Nucleus accumbens (tissue), 56 donors: ENCODE data around the gene OLIG2.

Experiments used
- DNase-seq, 56 donors: peaks; one replicate each; lab custom pipeline; 2025; lab: John Stamatoyannopoulos, UW

OLIG2 gene

GRCh38 chr21:33019516-33019884 is 6.2 kb upstream of the OLIG2 start:
- DNase-seq = no peak

- DNase-seq = peak in 1 of 56 donors; percentile 16
These were observed 5.7 kb upstream of the OLIG2 start for GRCh38 chr21:33019885-33020557.

- no peak for DNase-seq
These were observed 5.1 kb upstream of the OLIG2 start for GRCh38 chr21:33020558-33021100.

GRCh38 chr21:33021150-33021549 is 4.6 kb upstream of the OLIG2 start:
- no peak for DNase-seq

- no peak for DNase-seq
These were observed 4.1 kb upstream of the OLIG2 start for GRCh38 chr21:33021667-33022066.

GRCh38 chr21:33022489-33022827 is 3.3 kb upstream of the OLIG2 start:
- DNase-seq = peak in 2 of 56 donors; percentile 46 to 62

- DNase-seq = peak in 22 of 56 donors; percentile 13 to 74 (median 42)
These were observed 2.7 kb upstream of the OLIG2 start for GRCh38 chr21:33022828-33023573.

GRCh38 chr21:33023574-33024200 is 2.0 kb upstream of the OLIG2 start:
- peak in 33 of 56 donors; percentile 11 to 68 (median 41) for DNase-seq

GRCh38 chr21:33024201-33025103 is 1.3 kb upstream of the OLIG2 start:
- peak in 1 of 56 donors; percentile 43 for DNase-seq

- peak in 43 of 56 donors; percentile 17 to 84 (median 64) for DNase-seq
These were observed 638 bp upstream of the OLIG2 start for GRCh38 chr21:33025106-33025488.

- DNase-seq = peak in 2 of 56 donors; percentile 51 to 60
These were observed 716 bp downstream of the OLIG2 start for GRCh38 chr21:33026443-33026858.

GRCh38 chr21:33026878-33027400 is 1.2 kb downstream of the OLIG2 start:
- DNase-seq = peak in 12 of 56 donors; percentile 14 to 56 (median 33)

GRCh38 chr21:33027401-33028286 is 1.9 kb downstream of the OLIG2 start:
- peak in 2 of 56 donors; percentile 24 to 27 for DNase-seq

GRCh38 chr21:33028287-33028670 is 2.5 kb downstream of the OLIG2 start:
- peak in 1 of 56 donors; percentile 30 for DNase-seq

GRCh38 chr21:33028773-33029384 is 3.1 kb downstream of the OLIG2 start:
- peak in 10 of 56 donors; percentile 11 to 38 (median 22) for DNase-seq

GRCh38 chr21:33029385-33029921 is 3.7 kb downstream of the OLIG2 start:
- DNase-seq = peak in 9 of 56 donors; percentile 11 to 44 (median 21)

- DNase-seq = peak in 22 of 56 donors; percentile 14 to 53 (median 36)
These were observed 4.3 kb downstream of the OLIG2 start for GRCh38 chr21:33029975-33030461.

- DNase-seq = peak in 13 of 56 donors; percentile 20 to 53 (median 37)
These were observed 4.9 kb downstream of the OLIG2 start for GRCh38 chr21:33030633-33031032.
